ENCODE results near the gene CEP192. TPM values are rescaled to one million over a fixed set of nuclear protein-coding genes. Genes with fewer than 3 reads are reported as not detected.
"Not testable (repeated sequence)": the region's sequence is repeated elsewhere in the genome, so short reads cannot be mapped to it uniquely, and the experiment has no call there.

CEP192 gene
- polyA plus RNA-seq, 12 donors = 8.5 to 43.4 (median 24.8) TPM; not detected in 1

GRCh38 chr18:13032173-13032572 is 41.0 kb downstream of the CEP192 start:
- DNase-seq = no peak

GRCh38 chr18:13035249-13035914 is 44.2 kb downstream of the CEP192 start:
- DNase-seq = no peak

DNA sequence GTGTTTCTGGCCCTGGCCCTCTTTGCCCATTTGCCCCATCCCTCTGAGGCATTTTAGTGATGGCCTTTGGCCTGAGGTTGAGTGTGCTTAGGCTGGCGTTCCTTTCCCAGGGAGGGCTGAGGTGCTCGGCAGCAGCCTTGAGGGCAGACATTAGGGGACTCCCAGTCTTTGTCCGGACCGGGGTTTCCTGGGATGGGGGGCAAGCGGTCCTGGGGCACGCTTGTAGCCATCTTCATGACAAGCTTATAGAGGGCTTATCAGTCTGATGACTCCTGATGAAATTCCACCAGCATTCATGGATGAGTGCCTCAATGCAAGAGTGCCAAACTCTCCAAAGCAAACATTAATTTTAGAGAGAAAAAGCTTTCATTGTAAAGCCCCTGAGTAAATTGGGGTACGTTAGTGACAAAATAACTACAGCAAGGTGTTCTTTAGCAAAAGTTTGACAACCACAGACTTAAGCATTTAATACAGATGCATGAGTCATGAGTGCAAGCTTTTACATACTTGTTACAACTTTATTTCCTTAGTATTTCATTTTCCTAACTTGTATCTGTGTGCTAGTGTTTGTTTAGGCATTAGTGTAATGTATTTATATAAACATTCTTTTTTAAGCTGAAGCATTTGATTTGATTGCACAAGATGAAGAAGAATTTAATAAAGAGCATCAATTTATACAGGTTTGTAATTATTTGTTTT is 45.6 kb downstream of the CEP192 start:
- DNase-seq = no peak

DNA sequence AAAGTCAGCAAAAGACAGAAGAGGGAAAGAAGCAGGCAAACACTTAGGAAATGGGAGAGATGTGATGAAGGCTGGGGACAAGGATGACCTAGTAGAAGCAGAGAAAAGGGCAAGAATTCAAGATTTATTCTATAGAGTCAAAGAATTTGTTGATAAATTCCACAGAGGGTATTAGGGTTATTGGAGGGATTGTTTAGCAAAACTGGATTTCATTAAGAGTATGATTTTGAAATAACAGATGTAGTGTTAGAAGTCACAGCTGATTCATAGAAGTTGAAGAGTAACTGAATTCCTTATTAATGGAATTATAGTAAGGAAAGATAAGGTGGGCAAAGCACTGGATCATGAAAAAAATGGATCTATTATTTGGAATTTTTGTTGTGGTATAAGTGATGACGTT is 48.6 kb downstream of the CEP192 start:
- no peak for DNase-seq

- DNase-seq = no peak
Measured at GRCh38 chr18:13043066-13043465, 51.9 kb downstream of the CEP192 start.

DNA sequence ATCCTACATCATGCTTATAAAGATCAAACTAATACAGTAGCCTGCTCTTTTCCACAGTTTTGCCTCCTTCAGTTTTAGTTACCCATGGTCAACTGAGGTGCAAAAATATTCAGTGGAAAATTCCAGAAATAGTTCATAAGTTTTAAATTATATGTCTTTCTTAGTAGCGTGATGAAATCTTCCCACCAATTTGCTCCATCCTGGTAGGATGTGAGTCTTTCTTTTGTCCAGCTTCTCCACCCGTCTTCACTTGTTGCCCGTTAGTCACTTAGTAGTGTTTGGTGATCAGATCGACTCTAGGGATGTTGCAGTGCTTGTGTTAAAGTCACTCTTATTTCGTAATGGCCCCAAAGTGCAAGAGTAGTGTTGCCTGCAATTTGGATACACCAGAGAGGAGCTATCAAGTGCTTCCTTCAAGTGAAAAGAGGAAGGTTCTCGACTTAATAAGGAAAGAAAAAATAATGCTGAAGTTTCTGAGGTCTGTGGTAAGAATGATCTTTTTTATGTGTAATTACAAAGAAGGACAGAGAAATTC is 57.0 kb downstream of the CEP192 start:
- no peak for DNase-seq

GRCh38 chr18:13051159-13051558 is 60.0 kb downstream of the CEP192 start:
- DNase-seq = no peak

GRCh38 chr18:13051950-13052349 is 60.8 kb downstream of the CEP192 start:
- no peak for DNase-seq

GRCh38 chr18:13054336-13054735 is 63.2 kb downstream of the CEP192 start:
- no peak for DNase-seq

GRCh38 chr18:13061630-13062189 is 70.5 kb downstream of the CEP192 start:
- DNase-seq = no peak

GRCh38 chr18:13067124-13067523 is 76.0 kb downstream of the CEP192 start:
- DNase-seq = no peak

GRCh38 chr18:13067966-13068365 is 76.8 kb downstream of the CEP192 start:
- DNase-seq = no peak

GRCh38 chr18:13070460-13070859 is 79.3 kb downstream of the CEP192 start:
- DNase-seq = no peak

- DNase-seq = no peak
Measured at GRCh38 chr18:13076886-13077285, 85.7 kb downstream of the CEP192 start.

- no peak for DNase-seq
Measured at GRCh38 chr18:13077473-13077872, 86.3 kb downstream of the CEP192 start.

DNA sequence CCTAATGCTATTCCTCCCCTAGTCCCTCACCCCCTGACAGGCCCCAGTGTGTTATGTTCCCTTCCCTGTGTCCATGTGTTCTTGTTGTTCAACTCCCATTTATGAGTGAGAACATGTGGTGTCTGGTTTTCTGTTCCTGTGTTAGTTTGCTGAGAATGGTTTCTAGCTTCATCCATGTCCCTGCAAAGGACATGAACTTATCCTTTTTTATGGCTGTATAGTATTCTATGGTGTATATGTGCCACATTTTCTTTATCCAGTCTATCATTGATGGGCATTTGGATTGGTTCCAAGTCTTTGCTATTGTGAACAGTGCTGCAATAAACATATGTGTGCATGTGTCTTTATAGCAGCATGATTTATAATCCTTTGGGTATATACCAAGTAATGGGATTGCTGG is 86.9 kb downstream of the CEP192 start:
- not testable (repeated sequence) for DNase-seq

DNA sequence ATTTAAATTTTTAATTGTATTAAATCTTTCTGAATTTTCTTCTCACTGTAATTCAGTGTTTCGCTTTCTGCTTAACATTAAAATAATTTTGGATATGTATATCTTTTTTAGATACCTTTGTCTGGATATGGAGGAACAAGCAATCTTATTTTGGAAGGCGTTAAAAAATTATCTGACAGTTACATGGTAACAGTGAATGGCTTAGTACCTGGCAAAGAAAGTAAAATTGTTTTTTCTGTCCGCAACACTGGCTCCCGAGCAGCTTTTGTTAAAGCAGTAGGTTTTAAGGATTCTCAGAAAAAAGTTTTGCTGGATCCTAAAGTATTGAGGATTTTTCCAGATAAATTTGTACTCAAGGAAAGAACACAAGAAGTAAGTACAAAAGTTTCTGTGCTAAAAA is 95.7 kb downstream of the CEP192 start:
- DNase-seq = no peak

- no peak for DNase-seq
Measured at GRCh38 chr18:13095466-13095865, 104.3 kb downstream of the CEP192 start.

- DNase-seq = no peak
Measured at GRCh38 chr18:13096232-13096631, 105.1 kb downstream of the CEP192 start.

DNA sequence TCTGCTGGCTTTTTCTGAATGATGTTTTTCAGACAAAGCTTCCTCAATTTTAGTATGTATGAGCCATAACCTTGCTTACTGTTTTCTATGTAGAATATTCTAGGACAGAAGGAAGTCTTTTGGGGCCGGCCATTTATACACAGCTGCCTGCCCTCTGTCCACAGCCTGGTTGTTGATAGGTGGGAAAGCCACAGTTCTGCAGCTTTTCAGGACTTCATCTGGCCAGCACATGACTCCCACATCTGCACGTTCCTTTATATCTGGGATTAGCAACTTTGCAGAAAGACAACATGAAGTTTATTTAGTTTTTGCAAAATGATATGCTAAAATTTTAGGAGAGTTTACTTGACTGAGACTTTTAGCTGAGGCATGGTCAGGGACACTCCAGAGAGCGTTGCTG is 105.6 kb downstream of the CEP192 start:
- no peak for DNase-seq

DNA sequence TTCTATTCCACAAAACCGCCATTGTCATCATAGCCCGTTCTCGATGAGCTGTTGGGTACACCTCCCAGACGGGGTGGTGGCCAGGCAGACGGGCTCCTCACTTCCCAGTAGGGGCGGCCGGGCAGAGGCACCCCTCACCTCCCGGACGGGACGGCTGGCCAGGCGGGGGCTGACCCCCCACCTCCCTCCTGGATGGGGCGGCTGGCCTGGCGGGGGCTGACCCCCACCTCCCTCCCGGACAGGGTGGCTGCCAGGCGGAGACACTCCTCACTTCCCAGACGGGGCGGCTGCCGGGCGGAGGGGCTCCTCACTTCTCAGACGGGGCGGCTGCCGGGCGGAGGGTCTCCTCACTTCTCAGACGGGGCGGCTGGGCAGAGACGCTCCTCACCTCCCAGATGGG is 106.9 kb downstream of the CEP192 start:
- DNase-seq = not testable (repeated sequence)

GRCh38 chr18:13099113-13099512 is 108.0 kb downstream of the CEP192 start:
- DNase-seq = no peak

Measured in muscle of arm (tissue), 12 donors.